Stimulated activated CD4-positive, alpha-beta T cell treated with anti-CD3 and anti-CD28 coated beads, Interleukin-4, amount 100 ng/mL, for 24 hours (primary cell): ENCODE results near the gene RREB1.

Source experiments
- DNase-seq: peaks from one replicate; pipeline ENCODE4 v3.0.0-alpha.2; 2020

Gene RREB1

DNA sequence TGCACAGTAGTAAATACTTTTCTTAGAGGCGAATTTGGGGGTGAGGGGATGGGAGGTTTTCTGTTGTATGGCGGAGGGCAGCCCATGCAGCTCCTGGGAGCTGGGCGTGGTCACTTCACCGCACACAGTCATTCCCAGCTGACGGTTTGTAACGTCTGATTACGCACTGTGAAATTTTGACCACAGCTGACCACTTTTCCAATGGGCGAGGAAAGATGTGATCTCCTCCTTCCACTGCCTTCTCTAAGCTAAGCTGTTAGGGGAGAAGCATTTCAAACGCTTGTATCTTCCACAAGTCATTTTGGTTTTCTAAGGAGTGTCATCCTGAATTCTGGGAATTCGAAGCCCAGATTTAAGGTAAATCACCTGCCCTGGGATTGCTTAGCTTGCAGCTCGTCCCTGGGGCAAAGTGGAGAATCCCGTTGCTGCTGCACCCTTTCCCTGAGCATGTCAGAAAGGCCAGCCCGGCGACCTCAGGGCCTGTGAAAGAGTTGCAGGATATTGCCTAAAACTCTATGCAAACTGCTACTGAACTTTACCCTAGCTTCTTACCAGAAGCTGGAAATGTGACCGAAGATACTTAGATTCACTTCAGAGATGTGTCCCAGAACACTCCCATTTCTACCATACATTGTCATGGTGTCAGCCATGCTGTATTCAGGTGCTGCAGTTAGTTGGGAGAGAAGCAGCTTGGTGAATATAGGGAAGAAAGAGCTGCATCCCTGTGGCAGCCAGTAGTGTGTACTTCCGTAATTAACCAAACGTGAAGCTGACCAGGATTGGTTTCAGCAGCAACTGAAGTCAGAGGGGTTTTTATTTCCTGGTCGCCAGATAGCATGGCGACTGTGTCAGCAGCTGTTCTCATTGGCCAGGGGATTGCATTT is 58.9 kb downstream of the RREB1 start:
- DNase-seq, result no peak

DNA sequence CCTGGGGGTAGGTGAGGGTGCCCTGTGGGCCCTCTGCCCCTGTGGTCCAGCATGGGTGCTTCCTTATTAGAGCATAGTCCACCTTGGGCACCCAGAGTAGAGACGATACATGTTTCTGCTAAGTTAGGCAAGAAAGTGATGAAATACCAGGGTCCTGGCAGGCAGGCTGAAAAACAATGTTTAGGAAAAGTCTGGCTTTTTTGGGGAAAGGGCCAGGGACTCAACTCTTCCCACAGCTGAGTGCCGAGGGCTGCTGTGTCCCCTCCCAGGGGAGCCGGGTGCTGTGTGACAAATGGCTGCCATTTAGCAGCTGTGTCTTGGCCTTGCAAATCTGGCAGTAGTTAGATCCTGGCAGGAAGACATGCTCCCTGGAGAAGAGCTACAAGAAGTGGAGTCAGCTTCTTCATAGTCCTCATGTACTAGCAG is 61.5 kb downstream of the RREB1 start:
- DNase-seq, result no peak

DNA sequence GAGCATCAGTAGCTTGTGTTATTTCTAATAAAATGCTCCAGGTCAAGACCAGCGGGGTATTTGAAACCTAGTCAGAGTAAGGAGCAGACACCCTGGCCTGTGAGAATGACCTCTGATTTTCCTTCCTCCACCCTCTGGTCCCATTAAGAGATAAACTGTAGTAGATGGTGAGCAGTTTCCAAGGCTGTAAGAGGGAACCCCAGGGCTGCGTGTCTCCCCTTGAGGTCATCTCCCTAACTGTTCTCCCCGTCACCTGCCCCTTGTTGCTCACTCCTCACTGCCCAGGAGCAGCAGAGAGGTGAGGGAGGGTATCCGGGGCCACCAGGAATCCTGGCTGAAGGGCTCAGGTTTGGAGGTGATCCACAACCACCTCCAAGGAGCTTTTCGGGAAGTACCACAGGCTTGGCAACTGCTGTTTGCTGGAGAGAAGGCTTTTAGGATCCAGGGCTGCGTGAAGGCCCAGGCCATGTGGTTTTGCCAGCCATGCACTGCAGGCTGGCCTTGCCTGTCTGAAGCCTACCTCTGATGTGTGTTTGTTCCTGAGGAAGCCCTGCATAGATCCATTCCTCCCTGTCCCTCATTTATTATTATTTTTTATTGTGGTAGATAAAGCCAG is 62.5 kb downstream of the RREB1 start:
- no peak for DNase-seq

DNA sequence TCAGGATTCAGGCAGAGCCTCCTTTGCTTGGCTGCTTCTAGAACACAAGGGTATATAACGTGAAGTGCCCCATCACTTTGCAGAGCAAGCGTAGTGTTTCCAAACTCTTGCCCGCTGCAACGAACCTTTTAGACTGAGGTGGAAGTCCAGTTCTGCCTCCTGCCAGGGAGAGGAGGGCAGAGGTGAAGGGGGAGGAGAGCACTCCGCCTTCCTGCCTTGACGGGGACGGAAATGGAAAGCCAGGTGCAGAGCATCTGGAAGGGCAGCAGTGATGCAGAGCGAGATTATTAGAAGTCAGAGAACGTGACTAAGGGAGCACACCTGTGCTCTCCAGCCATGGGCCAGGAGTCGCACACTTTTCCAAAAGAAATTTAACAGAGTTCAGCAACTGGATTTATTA is 63.4 kb downstream of the RREB1 start:
- no peak for DNase-seq

DNA sequence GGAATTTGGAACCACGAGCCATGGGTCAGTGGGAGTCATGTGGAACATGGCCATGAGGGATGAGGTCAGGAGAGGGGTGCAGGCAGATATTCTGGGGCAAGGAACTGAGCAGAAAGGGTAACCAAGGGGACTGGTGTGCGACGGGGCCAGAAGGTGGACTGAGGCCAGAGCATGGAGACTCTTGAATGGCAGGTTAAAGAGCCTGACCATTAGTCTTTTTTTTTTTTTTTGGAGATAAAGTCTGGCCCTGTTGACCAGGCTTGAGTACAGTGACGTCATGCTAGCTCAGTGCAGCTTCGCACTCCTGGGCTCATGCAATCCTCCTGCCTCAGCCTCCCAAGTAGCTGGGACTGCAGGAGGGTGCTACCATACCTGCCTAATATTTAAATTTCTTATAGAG is 64.0 kb downstream of the RREB1 start:
- no peak for DNase-seq

DNA sequence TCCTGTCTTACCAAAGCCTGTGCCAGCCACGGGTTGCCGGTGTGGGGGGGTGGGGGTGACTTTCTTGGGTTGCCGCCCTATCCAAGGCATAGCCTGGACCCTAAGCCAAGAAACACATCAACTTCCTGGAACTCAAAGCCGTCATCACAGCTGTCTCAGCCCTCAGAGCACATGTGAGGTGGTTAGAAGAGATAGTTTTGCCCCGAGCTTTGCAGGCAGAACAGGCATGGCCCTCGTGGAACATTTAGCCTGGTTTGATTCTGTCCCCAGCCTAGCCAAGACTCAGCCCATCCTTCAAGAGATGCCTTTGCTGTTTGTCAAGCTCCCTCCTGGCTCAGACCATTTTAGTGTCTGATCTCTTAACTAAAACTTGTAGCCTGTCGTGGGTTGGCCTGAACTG is 64.9 kb downstream of the RREB1 start:
- no peak for DNase-seq

DNA sequence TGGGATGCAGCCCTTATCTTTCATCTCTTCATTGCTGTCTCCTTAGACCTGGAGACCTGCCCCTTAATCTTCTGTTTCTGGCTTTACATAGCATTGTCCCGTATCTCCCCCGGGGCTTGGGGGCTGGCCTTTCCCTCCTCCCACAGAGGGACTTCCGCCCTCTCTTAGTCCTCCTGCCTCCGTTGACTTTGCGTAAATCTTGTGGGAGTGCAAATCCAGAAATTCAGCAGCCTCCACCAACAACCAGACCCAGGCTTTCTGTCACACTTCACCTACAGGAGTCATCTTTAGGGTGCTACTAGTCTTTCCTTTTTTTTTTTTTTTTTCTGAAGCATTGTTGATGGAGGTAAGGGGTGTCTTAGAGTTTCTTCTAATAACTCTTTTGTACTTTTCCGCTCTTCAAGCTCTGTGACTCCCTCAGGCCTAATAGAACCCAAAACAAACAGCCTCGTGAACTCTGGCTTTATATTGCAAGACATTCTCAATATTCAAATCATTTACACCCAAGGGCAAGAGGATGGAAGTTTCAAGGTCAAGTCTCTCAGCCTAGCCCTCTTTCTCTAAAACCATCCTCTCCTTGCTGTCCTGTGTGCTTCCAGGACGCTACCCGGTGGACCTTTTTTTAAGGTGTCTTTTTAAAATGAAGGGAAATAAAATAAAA is 66.2 kb downstream of the RREB1 start:
- no peak for DNase-seq

DNA sequence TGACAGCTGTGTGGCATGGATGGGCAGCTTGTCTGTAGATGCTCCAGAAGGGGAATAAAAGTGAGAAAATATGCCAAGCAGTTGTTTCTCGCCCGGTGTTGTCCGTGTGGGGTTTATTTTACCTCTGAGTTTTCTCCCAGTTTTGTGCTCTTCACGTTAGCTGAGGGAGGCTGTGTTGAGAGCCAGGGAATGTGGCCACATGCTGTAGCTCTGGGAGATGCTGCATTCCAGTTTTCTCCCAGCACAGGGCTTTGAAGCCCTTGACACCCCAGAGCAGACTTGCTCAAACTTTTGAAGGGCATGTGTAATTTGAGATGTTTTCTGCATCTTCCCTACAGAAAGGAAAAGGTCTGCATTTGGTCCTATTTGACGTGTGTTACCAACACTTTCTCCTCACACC is 67.7 kb downstream of the RREB1 start:
- no peak for DNase-seq

DNA sequence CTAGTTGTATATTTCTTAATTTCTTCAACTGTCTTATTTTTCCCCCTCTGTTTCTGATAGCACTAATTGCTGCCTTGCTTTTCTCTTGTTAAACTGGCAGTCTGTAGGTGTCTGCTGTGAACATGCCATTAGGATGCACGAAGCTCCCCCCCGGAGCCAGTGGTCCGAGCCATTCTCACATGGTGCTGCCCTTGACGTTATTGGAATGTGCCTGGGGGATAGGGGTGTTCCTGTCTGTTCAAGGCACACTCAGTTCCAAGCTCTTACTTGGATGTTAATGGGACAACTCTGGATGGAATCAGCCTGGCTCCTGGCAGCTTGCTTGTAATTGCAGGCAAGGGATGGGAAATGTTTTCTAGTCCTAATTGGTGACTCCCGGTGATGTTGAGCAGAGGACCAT is 68.4 kb downstream of the RREB1 start:
- no peak for DNase-seq

DNA sequence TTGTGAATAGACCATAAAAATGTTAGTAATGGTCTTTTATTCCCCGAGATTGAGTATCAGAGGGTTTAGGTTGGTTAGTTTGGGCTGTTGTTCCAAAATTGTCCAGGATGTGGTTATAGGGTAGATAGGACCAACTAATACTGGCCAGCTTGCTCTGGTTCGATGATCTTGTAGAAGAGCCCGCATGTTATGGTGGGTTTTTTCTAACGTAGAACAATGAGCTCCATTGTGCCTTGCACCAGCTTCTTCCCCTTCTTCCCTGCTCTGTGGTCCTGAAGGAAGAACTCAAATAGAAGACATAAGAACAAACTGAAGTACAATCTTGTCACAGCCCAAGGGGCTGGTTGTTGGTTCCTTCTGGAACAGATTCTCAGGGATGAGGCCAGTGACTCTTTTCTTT is 70.5 kb downstream of the RREB1 start:
- DNase-seq, result no peak

DNA sequence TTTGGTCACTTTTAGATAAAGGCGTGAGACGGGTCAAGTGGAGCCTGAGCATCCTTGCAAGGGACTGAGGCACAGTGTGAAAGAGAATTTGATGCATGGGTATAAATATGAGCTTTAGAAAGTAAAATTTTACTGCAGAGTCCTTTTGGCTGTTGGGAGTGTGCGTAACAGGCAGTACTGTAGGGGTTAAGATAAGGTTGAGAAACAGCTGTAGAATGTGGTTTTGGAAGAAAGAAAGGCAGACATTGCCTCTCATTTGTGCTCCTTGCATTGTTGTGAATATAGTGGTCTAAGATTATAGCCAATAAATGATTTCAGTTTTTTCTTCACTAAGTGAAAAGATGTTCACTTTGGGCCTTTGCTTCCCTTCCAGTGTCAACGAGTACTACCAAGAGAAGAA is 73.0 kb downstream of the RREB1 start:
- DNase-seq, result no peak

DNA sequence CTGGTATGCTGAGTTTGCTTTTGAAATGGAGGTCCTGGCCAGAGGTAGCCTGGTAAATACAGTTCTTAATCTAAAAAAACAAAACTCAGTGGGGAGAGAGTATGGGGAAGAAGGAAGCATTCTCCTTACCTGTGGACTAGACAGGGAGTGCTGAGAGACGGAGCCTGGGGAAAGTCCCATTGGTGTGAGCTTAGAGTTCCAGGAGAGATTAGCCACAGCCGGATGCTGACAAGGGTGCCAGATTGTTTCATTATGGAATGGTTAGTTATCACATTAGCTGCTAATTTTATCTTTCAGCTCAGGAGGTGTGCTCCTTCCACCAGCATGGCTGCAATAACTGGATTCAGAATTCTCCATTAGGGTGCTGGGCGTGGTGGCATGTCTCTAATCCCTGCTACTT is 75.9 kb downstream of the RREB1 start:
- no peak for DNase-seq

DNA sequence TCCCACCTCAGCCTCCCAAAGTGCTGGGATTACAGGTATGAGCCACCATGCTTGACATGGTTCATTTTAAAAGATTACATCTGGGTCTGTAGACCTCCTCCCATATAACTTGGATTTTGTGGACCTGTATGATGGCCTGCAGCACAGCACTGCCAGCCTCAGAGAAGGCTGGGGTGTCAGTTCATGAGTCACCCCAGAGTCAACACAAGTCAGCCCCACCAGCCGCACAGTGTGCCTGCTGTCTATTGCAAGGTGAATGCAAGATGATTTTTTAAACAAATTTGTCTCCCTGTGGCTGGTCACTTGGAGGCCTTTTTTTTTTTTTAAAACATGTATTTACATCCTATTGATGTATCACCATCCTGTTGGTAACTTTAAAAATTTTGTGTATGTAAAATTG is 76.7 kb downstream of the RREB1 start:
- DNase-seq, result no peak

DNA sequence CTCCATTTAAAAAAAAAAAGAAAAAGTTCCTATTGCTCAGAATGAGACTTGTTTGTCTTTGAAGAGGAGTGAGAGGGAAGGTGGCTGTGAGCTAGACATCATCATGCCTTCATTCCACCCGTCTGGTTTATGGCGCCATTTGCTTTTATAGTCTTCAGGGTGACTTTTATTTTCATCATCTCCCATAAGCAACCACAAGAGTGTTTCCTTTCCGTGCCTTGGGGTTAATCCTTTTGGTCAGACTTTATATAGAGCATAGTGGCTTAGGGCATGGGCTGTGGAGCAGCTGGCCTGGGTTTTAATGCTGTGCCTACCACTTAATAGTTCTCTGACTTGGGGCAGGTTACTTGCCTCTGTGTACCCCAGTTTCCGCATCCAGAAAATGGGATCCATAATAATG is 77.8 kb downstream of the RREB1 start:
- DNase-seq, result no peak

DNA sequence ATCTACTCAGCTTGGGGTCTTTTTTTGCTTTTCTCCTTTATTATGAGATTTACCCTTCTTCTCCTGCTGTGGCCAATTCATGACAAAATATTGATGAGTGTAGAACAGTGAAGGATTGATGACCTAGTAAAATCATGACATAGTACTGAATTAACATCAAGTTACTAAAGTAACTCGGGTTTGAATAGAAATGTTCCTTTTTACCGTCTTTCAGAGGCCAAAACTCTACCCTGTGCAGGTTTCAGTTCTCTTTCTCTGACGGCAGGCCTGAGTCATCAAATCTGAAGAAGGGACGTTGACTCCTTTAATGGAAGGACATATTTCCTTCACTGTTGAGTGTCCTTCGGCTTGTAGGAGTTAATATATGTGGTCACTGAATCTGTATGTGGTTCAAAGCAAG is 80.7 kb downstream of the RREB1 start:
- DNase-seq, result no peak

DNA sequence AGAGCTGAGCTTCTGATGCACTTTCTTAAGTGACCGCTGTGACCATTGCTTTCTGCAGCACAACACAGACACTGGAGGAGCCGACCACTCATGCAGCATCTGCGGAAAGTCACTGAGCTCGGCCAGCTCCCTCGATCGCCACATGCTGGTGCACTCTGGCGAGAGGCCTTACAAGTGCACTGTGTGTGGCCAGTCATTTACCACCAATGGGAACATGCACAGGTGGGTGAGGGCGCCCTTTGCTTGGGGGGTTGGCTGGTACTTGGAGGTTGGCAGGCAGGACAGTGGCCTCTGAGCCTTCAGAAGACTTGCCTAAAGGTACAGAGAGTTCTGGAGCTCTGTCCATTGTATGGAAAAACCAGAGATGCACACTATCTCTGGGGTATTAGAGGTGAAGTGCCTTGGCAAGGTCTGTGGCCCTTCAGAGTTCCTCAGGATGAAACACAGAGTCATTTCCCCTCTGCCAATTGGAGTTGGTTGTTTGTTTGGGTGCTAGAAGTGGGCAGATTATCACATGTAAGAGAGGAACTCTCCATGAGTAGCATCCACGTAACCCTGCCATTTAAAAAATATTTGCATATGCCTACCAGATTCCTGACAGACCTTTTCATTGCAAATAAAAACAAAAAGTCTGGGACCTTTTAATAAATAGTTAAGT is 81.5 kb downstream of the RREB1 start:
- DNase-seq, result no peak

DNA sequence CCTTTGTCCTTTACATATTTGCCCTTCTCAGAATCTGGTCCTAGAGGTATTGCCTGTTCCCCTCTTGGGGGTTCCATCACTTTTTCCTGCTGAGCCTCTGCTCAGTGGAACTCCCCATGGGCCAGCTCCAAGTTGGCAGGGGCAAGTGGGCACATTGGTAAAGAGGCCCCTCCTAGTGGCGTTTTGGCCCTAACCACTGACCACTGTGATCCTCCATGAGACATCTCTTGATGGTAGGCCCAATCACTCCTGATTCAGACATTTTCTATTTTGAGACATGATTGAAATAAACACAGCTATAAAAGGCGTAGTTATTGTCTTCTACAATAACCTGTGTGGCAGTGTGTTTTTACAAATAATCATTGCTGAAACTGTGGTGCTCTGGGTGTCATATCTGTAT is 83.0 kb downstream of the RREB1 start:
- no peak for DNase-seq

DNA sequence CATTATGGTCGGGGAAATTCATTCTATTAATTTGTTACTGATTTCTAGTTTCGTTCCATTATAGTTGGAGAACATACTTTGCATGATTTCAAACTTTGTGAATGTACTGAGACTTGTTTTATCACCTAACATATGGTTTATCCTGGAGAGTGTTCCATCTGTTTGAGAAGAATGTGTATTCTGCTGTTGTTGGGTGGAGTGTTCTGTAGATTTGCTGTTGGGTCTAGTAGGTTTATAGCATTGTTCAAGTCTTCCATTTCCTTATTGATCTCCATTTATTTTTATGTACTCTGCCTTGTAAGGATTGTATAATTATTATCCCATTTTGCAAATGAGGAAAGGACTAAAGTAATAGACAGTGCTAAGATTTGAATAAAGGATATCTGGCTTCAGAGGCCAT is 85.4 kb downstream of the RREB1 start:
- DNase-seq, result no peak

DNA sequence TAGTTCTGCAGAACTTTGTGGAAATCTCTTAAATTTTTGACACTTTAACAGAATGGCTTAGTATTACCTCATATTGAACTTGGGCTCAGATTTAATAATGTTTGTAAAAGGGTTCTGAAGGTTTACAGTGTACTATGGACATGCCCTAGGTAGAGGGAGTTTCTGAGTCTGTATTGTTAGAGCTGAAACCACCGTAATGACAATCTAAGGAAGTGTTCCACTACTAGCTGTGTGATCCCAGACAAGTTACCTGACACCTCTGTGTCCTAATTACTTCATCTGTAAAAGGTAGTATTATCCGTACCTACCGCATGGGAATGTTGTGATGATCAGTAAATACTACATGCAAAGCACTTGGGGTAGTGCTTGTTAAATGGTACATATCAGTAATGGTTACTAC is 86.9 kb downstream of the RREB1 start:
- DNase-seq, result no peak

DNA sequence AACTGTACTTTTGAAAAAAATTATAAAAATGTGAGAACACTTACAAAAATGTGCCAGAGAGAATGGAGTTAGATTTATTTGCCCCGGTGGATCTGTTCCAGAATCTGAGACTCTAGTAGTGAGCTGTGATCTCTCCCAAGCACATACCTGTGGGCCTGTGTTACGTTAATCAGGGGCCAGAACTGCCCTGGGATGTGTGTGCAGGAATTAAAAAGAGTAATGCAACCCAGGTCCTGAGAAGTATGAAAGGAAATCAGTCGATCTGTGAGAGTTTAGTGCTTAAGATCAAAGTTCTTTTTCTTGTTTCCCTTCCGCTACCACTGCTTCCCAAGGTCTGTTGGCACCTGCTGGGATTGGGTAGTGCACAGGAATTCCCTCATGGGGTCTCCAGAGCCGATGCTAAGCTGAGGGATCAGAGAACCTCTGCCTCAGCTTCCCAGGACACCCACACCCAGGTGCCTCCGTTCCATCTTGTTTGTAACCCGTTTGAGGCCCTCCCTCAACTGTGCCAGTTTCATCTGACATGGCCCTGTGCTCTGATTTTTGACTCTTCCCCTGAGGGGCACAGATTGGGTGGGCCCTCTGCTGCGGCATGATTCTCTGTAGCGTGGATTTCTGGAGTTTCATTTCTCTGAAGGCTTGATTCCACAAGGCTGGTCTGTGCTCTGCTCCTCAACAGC is 87.7 kb downstream of the RREB1 start:
- DNase-seq, result no peak

DNA sequence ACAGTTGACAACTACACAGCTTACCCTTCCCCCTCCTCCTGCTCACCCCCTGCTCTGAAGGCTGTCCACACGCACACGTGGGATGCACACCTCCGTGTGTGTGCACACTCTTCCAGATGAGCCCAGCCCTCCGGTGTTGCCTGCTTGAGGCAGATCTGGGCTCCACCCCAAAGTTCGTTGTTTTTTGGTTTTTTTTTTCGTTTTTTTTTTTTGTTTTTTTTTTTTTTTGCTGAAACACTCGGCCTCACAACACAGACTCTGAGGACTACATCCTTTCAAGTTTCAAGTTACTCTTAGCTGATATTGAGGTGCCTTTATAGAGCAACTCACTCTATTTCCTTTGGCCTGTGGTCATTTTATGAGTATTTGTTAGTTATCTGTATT is 88.2 kb downstream of the RREB1 start:
- no peak for DNase-seq

DNA sequence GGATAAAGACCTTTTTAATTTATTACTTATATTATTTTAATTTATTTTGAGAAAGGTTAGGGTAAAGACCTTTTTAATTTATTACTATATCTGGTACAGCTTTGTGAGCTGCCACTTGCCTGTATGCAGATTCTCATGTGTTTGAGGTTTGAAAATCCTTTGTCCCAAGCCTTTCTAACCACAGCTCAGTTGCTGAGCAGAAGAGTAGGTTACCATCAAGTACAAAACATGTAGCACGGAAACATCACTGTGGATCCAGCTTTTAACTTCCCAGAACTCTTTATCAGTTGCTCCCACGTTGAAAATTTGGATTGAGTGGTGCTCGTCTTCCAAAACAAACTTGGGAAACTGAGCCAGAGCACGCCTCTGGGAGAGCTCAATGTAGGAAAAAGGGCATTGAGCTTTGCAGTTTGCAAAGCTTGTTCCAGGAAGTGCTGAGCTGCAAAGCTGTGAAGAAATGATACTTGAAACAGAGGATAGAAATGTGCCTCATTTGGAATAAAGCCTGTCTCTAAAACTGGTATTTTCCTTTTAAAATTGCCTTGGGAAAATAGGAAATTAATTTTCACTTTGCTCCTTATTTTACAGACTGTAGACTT is 89.0 kb downstream of the RREB1 start:
- DNase-seq, result no peak

DNA sequence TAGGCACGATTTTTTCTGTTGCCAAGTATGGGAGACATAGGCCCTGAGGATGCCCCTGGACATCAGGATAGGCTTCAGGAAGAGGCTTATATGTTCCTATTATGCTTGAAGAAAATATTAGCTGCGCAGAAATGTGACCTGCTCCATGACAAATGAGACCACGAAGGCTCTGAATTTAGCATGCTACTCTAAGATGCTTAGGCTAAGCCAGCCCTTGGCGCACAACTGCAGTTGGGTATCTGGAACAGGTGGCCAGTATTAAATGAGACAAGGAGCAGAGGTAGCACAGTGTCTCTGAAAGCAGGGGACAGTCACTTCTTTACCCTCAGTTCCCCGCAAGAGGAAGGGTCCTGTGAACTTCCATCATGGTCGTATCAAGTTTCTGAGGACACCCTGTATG is 90.0 kb downstream of the RREB1 start:
- DNase-seq, result no peak
